ENCODE measurements around the gene MAPK11.
A peak's percentile ranks its signal among the peaks of the same experiment; 100 is the strongest.

Gene MAPK11

DNA sequence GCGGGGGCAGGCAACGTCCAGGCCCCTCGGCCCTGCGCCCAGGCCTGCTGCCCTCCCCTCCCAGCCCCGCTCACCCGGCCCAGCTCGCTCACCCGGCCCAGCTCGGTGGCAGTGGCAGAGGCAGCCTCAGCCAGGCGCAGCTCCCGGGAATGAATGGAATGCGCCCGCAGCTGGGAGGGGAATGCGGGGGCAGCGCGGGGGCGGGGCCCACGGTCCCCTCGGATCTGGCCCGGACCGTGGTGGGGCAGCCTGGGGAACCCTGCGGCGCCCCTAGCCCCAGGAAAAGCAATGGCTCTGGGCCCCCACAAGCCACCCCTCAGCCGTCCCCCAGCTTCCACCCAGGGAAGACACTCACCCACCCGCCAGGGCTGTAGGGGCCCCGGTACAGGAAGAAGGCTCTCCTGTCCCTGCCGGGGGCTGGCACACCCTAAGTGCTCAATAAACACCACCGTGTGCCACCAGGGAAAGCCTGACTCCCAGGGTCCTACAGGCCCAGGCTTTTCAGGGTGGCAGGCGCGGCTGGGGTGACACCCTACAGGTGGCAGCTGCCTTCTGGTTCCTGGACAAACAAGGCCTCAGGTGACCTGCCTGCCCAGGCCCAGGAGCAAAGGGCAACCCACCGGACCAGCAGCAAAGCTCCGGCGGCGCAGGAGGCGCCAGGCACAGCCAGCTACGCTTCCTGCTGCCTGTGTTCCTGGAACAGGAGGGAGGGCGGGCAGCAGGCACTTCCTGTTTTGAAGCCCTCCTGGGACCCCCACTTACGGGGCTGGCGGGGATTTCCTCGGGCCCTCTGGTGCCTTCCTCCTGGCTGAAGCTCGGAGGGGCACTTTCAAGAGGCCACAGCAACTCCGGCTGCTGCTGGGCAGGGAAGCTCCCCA lies 23.5 kb upstream of the MAPK11 start:
- peak; percentile 49 for DNase-seq

- no peak for DNase-seq
Observed at GRCh38 chr22:50292643-50293440, 22.7 kb upstream of the MAPK11 start.

- DNase-seq = no peak
Observed at GRCh38 chr22:50289942-50290630, 19.9 kb upstream of the MAPK11 start.

GRCh38 chr22:50289151-50289941 lies 19.2 kb upstream of the MAPK11 start:
- DNase-seq = no peak

GRCh38 chr22:50287731-50288130 lies 17.6 kb upstream of the MAPK11 start:
- no peak for DNase-seq

GRCh38 chr22:50286701-50287318 lies 16.6 kb upstream of the MAPK11 start:
- no peak for DNase-seq

DNA sequence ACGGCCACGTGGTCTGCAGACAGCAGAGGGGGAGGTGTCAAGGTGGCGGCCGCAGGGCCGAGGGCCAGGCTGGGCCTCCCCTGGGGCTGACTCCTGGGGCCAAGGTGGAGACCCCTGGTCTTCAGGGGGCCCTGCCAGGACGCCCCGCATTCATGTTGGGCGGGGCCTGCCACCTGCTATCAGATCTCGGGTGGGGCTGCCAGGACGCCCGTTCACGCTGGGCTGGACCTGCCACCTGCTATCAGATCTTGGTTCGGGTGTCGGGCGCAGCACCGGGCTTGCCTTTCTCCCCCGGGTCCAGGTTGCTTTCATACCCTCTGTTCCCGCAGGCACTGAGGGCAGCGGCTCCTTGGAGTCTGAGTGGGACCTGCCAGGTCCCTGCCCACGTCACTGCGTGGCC lies 16.1 kb upstream of the MAPK11 start:
- no peak for DNase-seq

DNA sequence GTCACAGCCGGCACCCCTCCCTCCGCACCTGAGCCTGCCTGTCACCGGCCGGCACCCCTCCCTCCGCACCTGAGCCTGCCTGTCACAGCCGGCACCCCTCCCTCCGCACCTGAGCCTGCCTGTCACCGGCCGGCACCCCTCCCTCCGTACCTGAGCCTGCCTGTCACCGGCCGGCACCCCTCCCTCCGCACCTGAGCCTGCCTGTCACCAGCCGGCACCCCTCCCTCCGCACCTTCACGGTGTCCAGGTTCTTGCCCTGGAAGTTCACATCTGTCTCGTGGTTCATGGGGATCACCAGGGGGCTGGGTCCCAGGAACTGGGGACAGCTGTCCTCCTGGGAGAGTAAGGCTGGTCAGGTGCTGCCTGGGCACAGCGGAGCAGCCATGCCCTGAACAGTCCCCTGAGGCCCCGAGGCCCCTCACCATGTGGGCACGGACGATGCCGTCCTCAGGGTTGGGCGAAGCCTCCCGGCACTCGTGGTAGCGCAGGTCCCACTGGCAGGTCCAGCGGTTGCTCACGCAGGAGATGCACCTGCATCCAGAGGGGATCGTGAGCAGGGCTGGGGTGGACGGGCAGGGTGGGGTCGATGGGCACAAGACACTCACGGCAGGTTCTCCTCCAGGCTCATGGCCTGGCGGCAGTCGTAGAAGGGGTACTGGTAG lies 15.5 kb upstream of the MAPK11 start:
- DNase-seq = no peak

- no peak for DNase-seq
Observed at GRCh38 chr22:50284479-50284878, 14.3 kb upstream of the MAPK11 start.

- no peak for DNase-seq
Observed at GRCh38 chr22:50283821-50284220, 13.6 kb upstream of the MAPK11 start.

DNA sequence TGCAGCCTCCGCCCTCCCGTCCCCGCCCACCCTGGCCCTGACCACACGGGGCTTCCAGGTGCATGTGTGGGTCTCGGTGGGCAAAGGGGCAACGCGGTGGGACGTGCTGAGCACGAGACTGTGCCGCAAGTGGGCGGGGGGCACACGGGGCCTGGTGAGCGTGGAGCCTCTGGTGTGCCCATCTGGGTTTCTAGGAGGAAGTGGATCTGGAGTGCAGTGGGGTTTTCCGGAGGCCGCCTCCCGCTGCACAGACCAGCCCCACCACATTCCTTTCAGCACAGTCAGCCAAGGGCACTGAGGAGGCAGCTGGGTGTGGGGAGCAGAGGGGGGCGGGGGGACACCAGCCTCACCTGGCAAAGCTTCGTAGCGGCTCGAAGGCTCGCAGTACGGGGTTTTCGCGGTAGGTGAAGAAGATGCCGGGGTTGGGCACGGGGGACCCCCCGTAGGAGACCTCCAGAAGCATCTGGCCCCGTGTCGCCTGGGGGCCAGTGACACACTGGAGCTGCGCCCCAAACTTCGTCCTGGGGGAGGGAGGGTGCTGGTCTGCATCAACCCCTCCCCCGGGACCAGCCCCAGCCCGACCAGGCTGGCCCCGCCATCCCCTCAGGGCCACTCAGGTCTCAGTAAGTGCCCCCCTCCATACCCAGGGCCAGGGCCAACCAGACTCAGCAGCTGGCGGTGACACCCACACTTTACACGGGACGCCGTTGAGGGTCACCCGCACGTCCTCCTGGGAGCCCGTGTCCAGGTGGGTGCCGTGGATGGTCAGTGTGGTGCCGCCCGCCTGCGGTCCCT lies 12.4 kb upstream of the MAPK11 start:
- DNase-seq = no peak

- DNase-seq = no peak
Observed at GRCh38 chr22:50281957-50282356, 11.8 kb upstream of the MAPK11 start.

DNA sequence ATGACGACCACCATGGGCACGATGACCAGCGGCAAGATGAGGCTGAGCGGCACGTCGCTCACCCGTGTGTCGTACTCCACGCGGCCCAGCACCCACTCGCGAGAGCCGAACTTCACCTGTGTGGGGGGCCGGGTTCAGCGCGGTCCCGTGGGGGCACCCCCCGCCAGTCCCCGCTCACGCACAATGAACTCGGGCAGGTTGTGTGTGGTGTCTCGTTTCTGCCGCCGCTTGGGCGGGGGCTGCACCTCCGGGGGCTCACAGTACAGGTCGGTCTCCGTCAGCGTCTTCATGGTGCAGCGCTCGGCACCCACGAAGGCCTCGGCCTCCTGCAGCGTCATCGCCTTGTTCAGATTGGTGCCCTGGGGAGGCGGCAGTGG lies 11.2 kb upstream of the MAPK11 start:
- no peak for DNase-seq

- no peak for DNase-seq
Observed at GRCh38 chr22:50280708-50281383, 10.7 kb upstream of the MAPK11 start.

DNA sequence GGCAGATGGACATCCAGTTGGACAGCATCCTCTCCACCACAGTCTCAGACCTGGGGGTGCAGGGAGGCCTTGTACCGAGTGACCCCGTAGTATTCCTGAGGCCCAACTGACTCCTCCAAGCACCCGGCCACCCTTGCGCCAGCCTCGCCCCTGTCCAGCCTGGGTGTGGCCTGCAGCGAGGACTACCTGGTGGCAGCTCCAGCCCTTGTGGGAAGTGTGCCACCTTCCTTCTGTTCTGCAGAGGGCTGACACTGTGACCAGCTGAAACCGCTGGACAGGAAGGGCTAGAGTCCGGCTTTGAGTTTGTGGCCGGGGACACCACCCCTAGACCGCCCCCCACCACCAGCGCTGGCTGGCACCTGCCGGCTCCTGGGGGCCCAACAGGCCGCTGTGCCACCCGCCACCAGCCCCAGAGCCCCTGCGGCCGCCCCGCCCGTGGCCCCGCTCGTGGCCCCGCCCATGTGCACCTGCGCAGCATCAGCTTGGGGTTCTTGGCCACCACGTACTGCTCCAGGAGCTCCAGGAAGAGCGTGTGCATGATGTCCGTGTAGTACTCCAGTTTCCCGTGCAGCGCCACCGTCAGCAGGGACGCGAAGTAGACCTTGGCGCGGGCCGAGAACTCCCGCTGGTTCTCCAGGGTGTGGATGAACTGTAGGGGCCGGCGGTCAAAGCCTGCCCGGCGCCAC lies 10.0 kb upstream of the MAPK11 start:
- DNase-seq = no peak

DNA sequence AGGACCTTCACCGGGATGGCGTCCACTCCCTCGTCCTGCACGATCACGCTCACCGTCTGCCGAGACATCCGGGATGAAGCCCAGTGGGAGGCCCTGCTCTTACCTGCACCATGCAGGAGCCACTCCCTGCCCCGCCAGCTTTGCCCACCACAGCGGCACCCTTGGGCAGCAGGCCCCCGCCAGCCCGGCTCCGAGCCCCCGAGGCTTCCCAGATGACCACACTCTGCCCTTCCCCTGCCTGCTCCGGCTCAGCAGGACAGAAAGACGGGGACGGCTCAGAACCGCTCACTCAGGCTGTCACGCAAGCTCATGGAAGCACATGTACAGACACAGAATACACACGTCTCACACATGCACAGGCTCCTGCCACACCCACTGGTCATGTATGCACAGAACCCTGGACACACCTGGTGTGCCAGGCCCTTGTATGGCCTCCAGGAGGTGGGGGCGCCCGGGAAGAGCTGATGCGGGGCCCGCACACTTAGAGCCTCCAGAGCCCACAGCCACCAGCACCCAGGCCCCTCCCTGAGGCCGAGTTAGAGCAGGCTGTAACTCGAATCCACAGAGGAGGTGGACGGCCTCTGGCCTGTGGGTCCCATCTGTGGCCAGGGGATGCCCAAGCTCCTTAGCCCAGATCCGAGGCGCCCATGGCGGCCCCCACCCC lies 8.9 kb upstream of the MAPK11 start:
- no peak for DNase-seq

GRCh38 chr22:50278461-50278860 lies 8.3 kb upstream of the MAPK11 start:
- no peak for DNase-seq

- no peak for DNase-seq
Observed at GRCh38 chr22:50277761-50278160, 7.6 kb upstream of the MAPK11 start.

DNA sequence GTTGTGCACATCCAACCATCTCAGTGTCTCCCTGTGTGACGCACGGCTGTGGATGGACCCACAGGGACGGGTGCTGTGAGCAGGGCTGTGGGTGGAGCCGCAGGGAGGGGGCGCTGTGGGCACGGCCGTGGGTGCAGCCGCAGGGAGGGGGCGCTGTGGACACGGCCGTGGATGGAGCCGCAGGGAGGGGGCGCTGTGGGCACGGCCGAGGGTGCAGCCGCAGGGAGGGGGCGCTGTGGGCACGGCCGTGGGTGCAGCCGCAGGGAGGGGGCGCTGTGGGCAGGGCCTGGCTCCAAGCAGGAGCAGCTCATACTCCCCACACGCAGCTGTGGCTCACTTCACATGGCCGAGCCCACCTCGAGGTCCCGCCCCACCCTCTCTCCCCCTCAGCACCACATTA lies 6.0 kb upstream of the MAPK11 start:
- no peak for DNase-seq

Data from DMS153 (cell line).